CD4-positive, alpha-beta T cell treated with Interleukin-17A for 1 hour (primary cell): ENCODE data around the gene MALAT1.
"Not testable (repeated sequence)": the region's sequence is repeated elsewhere in the genome, so short reads cannot be mapped to it uniquely, and the experiment has no call there.

Source experiments
- DNase-seq: peaks from one replicate; pipeline ENCODE4 v3.0.0-alpha.2; 2020

MALAT1 gene

DNA sequence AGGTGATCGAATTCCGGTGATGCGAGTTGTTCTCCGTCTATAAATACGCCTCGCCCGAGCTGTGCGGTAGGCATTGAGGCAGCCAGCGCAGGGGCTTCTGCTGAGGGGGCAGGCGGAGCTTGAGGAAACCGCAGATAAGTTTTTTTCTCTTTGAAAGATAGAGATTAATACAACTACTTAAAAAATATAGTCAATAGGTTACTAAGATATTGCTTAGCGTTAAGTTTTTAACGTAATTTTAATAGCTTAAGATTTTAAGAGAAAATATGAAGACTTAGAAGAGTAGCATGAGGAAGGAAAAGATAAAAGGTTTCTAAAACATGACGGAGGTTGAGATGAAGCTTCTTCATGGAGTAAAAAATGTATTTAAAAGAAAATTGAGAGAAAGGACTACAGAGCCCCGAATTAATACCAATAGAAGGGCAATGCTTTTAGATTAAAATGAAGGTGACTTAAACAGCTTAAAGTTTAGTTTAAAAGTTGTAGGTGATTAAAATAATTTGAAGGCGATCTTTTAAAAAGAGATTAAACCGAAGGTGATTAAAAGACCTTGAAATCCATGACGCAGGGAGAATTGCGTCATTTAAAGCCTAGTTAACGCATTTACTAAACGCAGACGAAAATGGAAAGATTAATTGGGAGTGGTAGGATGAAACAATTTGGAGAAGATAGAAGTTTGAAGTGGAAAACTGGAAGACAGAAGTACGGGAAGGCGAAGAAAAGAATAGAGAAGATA is at the start of gene MALAT1:
Gene MALAT1, plus strand, starts transcription at position 69 of the 736 bp plus-strand sequence.
- DNase-seq = peak; percentile 97

DNA sequence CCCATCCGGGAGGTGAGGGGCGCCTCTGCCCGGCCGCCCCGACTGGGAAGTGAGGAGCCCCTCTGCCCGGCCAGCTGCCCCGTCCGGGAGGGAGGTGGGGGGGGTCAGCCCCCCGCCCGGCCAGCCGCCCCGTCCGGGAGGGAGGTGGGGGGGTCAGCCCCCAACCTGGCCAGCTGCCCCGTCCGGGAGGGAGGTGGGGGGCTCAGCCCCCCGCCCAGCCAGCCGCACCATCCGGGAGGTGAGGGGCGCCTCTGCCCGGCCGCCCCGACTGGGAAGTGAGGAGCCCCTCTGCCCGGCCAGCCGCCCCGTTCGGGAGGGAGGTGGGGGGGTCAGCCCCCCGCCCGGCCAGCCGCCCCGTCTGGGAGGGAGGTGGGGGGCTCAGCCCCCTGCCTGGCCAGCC is 47.5 kb upstream of the MALAT1 start:
- DNase-seq = not testable (repeated sequence)

DNA sequence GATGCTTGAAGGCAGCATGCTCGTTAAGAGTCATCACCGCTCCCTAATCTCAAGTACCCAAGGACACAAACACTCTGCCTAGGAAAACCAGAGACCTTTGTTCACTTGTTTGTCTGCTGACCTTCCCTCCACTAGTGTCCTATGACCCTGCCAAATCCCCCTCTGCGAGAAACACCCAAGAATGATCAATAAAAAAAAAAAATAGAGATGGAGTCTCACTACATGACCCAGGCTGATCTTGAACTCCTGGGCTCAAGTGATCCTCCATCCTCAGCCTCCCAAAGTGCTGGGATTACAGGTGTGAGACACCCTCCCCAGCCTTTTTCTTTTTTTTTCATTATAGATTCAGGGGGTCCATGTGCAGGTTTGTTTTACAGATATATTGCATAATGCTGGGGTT is 46.6 kb upstream of the MALAT1 start:
- DNase-seq = not testable (repeated sequence)

DNA sequence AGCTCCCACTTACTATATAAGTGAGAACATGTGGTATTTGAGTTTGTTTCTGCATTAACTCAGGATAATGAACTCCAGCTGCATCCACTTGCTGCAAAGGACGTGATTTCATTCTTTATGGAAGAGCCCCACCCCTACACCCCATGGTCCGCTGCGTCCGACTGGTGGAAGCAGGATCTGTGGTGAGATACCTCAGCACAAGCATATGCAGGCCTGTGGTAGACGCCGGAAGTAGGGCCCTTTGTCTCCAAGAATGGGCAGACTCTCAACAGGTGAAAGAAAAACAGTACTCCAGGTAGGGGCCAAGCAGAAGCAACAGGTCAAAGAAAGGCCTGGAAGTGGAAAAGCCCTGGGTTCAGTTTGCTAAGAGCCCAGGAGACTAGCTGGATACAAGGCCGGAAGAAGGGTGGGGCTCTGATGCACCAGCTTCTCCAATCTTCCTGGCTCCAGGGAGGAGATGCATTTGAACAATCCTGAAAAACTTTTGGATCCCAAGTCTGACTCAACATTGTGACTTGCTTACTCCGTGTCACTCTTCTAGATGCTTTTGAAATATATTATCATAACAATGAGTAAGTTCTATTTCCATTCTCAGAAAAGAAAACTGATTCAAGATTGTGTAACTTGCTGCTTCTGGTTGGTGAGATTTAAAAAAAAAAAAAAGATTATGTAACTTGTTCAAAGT is 45.9 kb upstream of the MALAT1 start:
- DNase-seq = no peak

DNA sequence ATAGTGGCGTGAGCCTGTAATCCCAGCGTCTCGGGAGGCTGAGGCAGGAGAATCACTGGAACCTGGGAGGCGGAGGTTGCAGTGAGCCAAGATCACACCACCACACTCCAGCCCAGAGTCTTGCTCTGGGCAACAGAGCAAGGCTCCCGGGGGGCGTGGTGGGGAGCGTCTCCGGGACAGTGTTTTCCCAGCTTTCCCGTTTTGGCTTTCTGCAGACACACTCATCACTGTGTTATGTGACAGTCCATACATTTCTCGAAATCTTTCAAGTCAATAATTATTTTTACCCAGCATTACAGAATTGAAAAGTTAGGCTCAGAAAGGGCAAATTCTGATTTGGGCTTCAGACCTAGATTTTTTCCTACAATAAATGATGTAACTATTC is 44.5 kb upstream of the MALAT1 start:
- DNase-seq = no peak

DNA sequence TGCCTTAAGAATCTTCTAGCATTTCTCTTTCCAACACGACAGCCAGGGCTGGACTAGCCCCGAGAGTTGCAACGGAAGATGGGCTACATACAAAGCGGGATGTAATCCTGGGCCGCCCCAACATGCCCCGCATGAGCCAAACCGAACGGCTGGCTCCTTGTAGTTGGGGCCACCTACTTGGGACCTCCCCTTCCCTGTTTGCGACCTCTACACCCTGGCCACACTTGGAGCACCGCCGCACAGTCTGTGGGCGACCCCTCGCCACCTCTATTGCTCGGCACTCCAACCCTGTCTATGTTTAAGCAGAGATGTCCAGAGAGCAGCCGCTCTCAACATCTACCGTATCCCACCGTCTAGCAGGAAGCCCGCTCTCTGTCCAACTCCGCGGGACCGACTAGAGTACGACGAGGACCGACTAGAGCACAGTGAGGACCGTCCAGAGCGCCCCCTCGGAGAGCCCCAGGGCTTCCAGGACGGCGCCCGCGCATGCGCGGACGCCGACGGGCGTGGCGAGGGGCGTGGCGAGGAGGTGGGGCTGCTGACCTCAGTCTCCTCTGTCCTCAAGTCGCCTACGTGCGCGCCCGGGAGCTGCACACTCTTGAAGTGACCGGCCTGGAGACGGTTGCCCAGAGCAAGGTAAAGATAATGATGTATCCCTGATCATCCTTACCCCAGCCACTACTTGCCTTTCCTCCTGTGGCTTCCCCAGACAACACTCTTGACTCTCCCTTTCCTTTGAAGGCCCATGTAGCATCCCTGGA is 44.0 kb upstream of the MALAT1 start:
- peak; percentile 86 for DNase-seq

DNA sequence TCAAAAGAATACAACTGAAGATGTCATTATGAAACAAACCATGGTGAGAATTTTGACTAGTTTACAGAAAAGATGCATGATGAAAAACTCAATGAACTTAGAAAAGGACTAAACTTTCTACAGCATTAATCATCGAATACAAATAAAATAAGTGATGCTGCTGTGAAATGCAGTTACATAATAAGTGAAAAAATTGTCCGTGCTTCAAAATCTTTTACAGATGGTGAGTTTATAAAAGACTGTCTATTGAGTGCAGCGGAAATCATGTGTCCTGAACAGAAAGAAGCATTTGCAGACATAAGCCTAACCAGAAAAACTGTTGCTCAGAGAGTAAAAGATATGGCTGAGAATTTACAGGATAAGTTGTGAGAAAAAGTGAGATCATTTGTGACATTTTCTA is 42.4 kb upstream of the MALAT1 start:
- DNase-seq = no peak

DNA sequence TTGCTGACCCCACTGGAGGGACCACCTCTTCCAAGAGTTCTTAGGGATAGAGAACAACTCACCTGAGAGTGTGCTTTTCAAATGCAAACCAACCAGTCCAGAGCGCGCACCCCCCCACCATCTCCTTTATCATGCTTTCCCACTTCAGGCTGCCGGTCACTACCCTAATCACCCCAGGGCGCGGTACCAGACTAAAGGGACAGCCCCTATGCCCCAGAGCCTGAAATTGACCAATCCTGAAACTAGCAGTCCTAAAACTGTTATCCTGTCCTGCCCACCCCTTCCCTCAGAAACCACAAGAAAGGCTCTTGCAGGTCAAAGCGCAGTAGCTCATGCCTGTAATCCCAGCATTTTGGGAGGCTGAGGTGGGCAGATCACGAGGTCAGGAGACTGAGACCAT is 39.3 kb upstream of the MALAT1 start:
- no peak for DNase-seq

DNA sequence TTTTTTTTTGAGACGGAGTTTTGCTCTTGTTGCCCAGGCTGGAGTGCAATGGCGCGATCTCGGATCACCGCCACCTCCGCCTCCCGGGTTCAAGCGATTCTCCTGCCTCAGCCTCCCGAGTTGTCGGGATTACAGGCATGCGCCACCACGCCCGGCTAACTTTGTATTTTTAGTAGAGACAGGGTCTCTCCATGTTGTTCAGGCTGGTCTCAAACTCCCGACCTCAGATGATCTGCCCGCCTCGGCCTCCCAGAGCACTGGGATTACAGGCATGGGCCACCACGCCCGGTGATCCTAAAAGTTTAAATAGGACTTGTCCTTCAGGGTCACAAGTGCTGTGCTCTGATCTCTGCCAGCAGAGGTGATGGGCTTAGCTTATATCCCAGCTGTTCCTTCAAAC is 33.4 kb upstream of the MALAT1 start:
- not testable (repeated sequence) for DNase-seq

DNA sequence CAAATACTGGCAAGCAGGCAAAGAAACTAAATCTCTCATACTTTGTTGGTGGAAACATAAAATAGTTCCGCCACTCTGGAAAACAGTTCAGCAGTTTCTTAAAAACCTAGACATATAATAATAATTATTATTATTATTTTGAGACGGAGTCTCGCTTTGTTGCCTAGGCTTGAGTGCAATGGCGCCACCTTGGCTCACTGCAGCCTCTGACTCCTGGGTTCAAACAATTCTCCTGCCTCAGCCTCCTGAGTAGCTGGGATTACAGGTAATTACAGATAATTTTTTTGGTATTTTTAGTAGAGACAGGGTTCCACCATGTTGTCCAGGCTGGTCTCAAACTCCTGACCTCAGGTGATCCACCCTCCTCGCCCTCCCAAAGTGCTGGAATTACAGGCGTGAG is 31.5 kb upstream of the MALAT1 start:
- DNase-seq = not testable (repeated sequence)

DNA sequence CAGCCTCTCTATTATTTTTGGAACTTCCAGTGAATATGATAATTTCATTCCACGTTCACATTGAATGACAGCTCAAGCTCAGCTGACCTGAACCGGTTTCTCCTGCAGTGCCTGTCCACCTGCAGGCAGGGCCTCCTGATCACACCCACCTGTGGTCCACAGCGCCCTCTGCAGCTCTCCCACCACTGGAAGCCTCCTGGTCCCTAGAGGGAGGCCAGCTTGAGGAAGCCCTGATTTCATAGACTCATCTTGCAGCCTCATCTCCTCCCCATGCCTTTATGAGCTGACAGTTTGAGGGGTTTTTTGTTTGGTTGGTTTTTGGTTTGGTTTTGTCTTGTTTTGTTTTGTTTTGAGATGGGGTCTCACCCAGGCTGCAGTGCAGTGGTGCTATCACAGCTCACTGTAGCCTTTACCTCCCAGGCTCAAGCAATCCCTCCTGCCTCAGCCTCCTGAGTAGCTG is 29.9 kb upstream of the MALAT1 start:
- DNase-seq = peak; percentile 73

DNA sequence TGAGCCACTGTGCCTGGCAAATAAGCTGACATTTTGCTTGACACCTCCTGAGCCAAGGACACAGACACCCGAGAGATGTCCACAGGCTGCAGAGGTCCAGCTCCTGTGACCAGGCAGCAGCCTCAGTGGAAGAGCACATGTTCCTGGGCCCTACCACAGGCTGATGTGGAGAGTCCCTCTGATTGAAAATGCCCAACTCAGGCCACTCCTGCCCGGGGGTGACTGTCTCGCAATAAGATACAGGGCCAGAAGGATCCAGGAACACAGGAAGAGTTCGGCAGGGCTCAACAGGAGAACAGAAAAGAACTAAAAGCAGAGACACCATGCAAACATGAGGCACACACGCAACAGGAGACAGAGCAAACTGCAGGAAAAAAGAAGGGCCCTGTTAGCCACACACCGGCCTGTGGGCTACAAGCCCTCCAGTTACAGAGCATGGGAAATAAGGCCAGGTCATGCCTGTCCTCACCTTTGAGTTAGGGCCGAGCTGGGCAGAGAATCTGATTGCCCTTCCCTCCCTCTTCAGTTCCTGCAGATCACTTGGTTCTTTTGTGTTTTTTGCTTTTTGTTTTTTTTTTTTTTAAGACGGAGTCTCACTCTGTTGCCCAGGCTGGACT is 28.3 kb upstream of the MALAT1 start:
- no peak for DNase-seq

DNA sequence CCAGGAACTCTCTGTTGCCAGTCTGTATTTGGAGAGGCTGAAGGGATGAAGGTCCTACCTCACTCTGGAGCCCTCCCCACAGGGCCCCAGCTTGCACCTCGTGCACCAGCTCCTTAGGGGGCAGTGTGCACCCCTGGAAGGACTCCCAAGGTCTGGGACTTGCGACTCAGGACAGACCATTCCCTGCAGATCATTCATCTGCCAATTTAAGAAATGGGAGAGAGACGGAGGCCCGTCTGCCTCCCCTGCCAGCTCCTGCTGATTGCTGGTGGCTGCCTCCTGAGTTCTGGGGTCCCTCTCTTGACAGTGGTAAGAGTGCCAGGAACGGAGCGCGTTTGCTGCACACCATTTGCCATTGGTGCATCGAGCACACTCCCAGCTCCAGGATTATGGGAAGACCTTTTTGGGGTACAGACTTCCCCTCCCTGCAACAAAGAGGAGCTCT is 27.4 kb upstream of the MALAT1 start:
- peak; percentile 43 for DNase-seq

DNA sequence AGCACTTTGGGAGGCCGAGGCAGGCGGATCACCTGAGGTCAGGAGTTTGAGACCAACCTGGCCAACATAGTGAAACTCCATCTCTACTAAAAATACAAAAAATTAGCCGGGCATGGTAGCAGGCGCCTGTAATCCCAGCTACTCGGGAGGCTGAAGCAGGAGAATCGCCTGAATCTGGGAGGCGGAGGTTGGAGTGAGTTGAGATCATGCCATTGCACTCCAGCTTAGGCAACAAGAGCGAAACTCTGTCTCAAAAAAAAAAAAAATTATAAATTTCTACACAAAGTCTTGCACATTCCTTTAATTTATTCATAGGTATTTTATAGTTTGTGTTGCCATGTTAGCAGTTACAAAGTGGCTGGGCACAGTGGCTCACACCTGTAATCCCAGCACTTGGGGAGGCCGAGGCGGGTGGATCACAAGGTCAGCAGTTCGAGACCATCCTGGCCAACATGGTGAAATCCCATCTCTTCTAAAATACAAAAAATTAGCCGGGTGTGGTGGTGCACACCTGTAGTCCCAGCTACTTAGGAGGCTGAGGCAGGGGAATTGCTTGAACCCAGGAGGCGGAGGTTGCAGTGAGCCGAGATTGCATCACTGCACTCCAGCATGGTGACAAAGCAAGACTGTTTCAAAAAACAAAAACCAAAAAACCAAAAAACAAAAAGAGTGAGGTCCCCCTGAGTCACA is 26.1 kb upstream of the MALAT1 start:
- not testable (repeated sequence) for DNase-seq

DNA sequence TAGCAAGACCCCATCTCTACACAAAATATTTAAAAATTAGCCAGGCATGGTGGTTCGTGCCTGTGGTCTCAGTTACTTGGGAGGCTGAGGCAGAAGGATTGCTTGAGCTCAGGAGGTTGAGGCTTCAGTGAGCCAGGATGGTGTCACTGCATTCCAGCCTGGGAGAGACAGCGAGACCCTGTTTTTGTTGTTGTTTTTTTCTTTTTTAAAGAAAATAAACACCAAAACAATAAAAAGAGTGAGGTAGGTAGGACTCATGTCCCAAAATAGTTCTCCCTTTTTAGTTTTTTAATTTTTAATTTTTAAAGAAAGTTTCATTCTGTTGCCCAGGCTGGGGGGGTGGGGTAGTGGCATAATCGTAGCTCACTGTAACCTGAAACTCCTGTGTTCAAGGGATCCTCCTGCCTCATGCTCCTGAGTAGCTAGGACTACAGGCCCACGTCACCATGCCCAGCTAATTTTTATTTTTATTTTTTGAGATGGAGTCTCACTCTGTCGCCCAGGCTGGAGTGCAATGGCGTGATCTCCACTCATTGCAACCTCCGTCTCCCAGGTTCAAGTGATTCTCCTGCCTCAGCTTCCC is 25.5 kb upstream of the MALAT1 start:
- DNase-seq = no peak

DNA sequence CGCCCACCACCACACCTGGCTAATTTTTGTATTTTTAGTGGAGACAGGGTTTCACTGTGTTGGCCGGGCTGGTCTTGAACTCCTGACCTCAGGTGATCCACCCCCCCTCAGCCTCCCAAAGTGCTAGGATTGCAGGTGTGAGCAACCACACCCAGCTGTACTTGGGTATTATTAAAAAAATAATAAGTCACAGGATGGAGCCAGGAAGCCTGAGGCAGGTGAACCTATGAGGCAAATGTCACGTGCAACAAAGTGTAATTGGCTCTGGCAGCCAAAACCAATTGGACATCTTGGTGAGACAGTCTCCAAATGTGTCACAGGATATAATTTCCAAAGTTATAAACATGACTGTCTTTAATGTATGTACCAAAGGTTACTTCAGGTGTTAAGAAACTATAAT is 24.0 kb upstream of the MALAT1 start:
- DNase-seq = no peak

DNA sequence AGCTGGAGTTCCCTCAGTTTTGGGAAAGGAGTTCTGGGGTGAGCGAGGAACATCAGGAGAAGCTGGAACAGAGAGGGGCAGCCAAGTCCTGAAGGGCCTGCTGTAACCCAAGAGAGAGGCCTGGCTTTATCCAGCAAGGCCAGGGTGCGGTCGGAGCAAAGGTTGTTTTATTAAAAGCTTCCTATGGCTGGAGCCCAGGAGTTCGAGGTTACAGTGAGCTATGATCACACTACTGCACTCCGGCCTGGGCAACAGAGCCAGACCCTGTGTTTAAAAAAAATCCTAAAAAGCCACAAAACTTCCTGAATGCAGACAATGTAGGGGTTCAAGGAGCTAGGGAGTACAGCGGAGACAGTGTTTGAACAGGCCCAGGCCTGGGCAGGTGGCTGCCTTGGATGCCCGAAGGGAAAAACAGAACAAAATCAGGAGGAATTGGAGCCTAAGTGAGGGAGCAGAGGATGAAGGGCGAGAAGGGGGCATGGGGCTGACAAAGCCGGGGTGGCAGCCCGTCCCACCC is 22.2 kb upstream of the MALAT1 start:
- DNase-seq = no peak

DNA sequence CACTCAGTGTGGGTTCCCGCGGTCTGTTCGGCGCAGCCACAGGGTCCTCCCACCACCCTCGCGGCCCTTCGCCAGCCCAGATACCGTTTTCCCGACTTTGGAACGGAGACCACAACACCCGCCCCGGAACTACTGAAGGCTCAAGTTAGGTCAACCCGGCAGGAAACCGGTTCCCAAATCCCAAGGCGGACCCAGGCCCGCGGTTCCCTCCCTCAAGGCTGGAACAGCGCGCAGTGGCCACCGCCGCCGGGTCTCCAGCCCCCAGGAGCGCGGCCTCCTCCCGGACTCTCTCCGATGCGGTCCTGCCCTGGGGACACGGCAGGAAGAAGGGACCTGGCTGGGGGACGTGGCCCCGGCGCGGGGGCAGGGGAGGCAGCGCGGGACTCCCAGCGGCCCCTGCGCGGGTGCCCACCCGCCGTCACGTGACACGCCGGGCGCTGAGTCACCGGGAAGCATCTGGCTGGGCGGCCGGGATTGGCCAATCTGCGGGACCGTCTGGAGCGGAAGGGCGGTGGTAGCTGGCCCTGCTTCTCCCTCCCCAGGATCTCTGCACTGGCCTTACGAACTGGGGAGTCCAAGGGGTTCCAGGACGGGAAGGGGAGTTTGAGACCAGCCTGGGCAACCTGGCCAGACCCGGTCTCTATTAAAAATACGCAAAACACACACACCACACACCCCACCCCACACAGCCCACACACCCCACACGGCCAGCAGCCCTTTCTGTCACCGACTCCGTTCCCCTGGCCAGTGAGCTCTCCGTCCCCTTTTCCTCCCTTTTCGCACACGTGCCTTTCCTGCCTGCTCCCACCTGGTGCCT is 21.5 kb upstream of the MALAT1 start:
- DNase-seq = peak; percentile 89

DNA sequence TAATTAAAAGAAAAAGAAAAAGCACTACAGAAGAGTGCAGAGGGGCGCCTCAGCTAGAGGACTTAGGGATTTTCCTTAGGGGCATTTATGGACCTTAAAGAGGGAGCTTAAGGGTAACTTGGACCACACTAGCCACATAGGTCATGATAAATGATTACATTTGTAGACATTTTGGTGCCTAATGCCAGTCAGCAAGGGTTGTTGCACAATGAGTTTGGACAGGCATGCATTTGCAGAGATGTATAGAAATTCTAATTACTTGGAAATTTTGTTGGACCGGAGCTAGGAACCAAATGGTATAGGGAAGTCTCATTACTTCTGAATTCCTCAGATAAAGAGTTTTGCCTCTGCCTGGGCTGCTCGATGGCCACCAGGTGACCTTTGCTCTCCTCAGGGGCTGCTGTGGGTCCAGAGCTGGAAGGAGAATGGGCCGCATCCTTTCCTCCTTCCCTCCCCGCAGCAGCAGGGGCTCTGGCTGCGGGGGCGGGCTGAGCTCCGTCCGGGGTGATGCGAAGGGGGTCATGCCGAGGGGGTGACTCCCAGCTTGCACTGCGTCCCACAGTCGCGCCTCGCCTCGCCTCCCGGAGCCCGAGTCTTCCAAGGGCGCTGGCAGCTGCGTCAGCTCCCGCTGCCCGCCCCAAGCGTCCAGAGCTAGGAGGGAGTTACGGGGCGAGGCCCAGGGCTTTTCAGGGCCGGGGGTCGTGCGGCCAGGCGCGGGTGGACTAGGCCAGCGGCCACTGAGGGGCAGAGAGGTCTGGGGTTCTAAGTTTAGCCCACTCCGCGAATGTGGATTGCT is 20.3 kb upstream of the MALAT1 start:
- DNase-seq = no peak
